Astrocyte of the hippocampus (primary cell): ENCODE data around the gene DENND5A.

ENCODE experiments used
- DNase-seq: peaks from one replicate; pipeline ENCODE4 v3.0.0; 2011; ENCODE audit warnings: low read depth, low spot score

Gene DENND5A

GRCh38 chr11:9265211-9266131, at the start of gene DENND5A:
Gene DENND5A (minus strand): TSS chr11:9265350. CDS start chr11:9265069, 281 bp downstream.
- DNase-seq: peak; percentile 97

- DNase-seq: peak; percentile 100
Observed at GRCh38 chr11:9314291-9315077, 49.3 kb upstream of the DENND5A start, which contains the start of gene TMEM41B. Gene TMEM41B (minus strand): TSS chr11:9314593. CDS start chr11:9314441, 152 bp downstream.

GRCh38 chr11:9313648-9314290, 48.6 kb upstream of the DENND5A start:
- DNase-seq: peak; percentile 61

GRCh38 chr11:9310485-9311090, 45.4 kb upstream of the DENND5A start:
- DNase-seq: no peak

- no peak for DNase-seq
Observed at GRCh38 chr11:9304178-9304577, 39.0 kb upstream of the DENND5A start.

GRCh38 chr11:9302448-9302847, 37.3 kb upstream of the DENND5A start:
- peak; percentile 28 for DNase-seq

- DNase-seq: no peak
Observed at GRCh38 chr11:9301720-9302119, 36.6 kb upstream of the DENND5A start.

- DNase-seq: no peak
Observed at GRCh38 chr11:9293646-9294045, 28.5 kb upstream of the DENND5A start.

- DNase-seq: no peak
Observed at GRCh38 chr11:9285850-9286587, 20.9 kb upstream of the DENND5A start.

- peak; percentile 88 for DNase-seq
Observed at GRCh38 chr11:9280655-9281301, 15.6 kb upstream of the DENND5A start.

GRCh38 chr11:9277176-9277575, 12.0 kb upstream of the DENND5A start:
- DNase-seq: no peak

- DNase-seq: no peak
Observed at GRCh38 chr11:9276571-9276970, 11.4 kb upstream of the DENND5A start.

GRCh38 chr11:9274499-9275258, 9.5 kb upstream of the DENND5A start:
- DNase-seq: no peak

- no peak for DNase-seq
Observed at GRCh38 chr11:9273376-9274336, 8.5 kb upstream of the DENND5A start.

GRCh38 chr11:9269492-9270013, 4.4 kb upstream of the DENND5A start:
- DNase-seq: no peak

GRCh38 chr11:9267680-9268079, 2.5 kb upstream of the DENND5A start:
- no peak for DNase-seq

- DNase-seq: no peak
Observed at GRCh38 chr11:9266926-9267325, 1.8 kb upstream of the DENND5A start.

- no peak for DNase-seq
Observed at GRCh38 chr11:9266132-9266736, 1.1 kb upstream of the DENND5A start.
